ENCODE results near the gene PRKG1. TPM values are rescaled to one million over a fixed set of nuclear protein-coding genes. Genes with fewer than 3 reads are reported as not detected.
"Not testable (repeated sequence)": the region's sequence is repeated elsewhere in the genome, so short reads cannot be mapped to it uniquely, and the experiment has no call there.

Gene PRKG1
- total RNA-seq, 2 donors from 2014 or later: 0.42 TPM; not detected in 1

GRCh38 chr10:52172581-52172980 is 1098.3 kb downstream of the PRKG1 start:
- H3K4me3 Mint-ChIP-seq: no peak overlapping the region
- H3K27me3 Mint-ChIP-seq: no peaks in the 10 kb centered on the region
- ATAC-seq (replicated peaks): no peak
- no peaks in the 10 kb centered on the region for H3K4me1 Mint-ChIP-seq
- H3K9me3 Mint-ChIP-seq: no peaks in the 10 kb centered on the region
- H3K36me3 Mint-ChIP-seq (ENCODE audit: low read depth): no peaks in the 10 kb centered on the region
- H3K27ac Mint-ChIP-seq: no peak overlapping the region

GRCh38 chr10:52185256-52185655 is 1111.0 kb downstream of the PRKG1 start:
- no peaks in the 10 kb centered on the region for H3K4me1 Mint-ChIP-seq

GRCh38 chr10:52187521-52188258 is 1113.4 kb downstream of the PRKG1 start:
- Mint-ChIP-seq H3K27ac (no peak overlapping the region), H3K4me3 (no peak overlapping the region), H3K9me3 (no peaks in the 10 kb centered on the region), H3K36me3 (ENCODE audit: low read depth) (no peaks in the 10 kb centered on the region), H3K27me3 (no peaks in the 10 kb centered on the region), H3K4me1 (no peaks in the 10 kb centered on the region)
- no peak for ATAC-seq (replicated peaks)

More at GRCh38 chr10:52185256-52185655, 1111.0 kb downstream of the PRKG1 start:
- Mint-ChIP-seq H3K9me3 (peaks cover 3% of the 10 kb centered on the region), H3K27me3 (peaks cover 3% of the 10 kb centered on the region), H3K4me3 (no peak overlapping the region), H3K27ac (no peak overlapping the region), H3K36me3 (ENCODE audit: low read depth) (no peaks in the 10 kb centered on the region)
- no peak for ATAC-seq (replicated peaks)

GRCh38 chr10:52191049-52191448 is 1116.8 kb downstream of the PRKG1 start:
- no peaks in the 10 kb centered on the region for H3K4me1 Mint-ChIP-seq
- no peak for ATAC-seq (replicated peaks)
- no peak overlapping the region for H3K27ac Mint-ChIP-seq
- no peaks in the 10 kb centered on the region for H3K9me3 Mint-ChIP-seq
- H3K36me3 Mint-ChIP-seq (ENCODE audit: low read depth): no peaks in the 10 kb centered on the region
- H3K27me3 Mint-ChIP-seq: no peaks in the 10 kb centered on the region
- no peak overlapping the region for H3K4me3 Mint-ChIP-seq

GRCh38 chr10:52194191-52194590 is 1119.9 kb downstream of the PRKG1 start:
- Mint-ChIP-seq H3K36me3 (ENCODE audit: low read depth) (no peaks in the 10 kb centered on the region), H3K27ac (no peak overlapping the region), H3K4me3 (no peak overlapping the region), H3K27me3 (no peaks in the 10 kb centered on the region), H3K4me1 (no peaks in the 10 kb centered on the region), H3K9me3 (no peaks in the 10 kb centered on the region)
- no peak for ATAC-seq (replicated peaks)

- Mint-ChIP-seq H3K36me3 (ENCODE audit: low read depth) (no peaks in the 10 kb centered on the region), H3K9me3 (no peaks in the 10 kb centered on the region), H3K27ac (no peak overlapping the region), H3K4me3 (no peak overlapping the region), H3K27me3 (no peaks in the 10 kb centered on the region), H3K4me1 (no peaks in the 10 kb centered on the region)
- ATAC-seq (replicated peaks): no peak
Observed at GRCh38 chr10:52194716-52195115, 1120.4 kb downstream of the PRKG1 start.

GRCh38 chr10:52197098-52197497 is 1122.8 kb downstream of the PRKG1 start:
- H3K9me3 Mint-ChIP-seq: no peaks in the 10 kb centered on the region
- H3K4me3 Mint-ChIP-seq: no peak overlapping the region
- no peak overlapping the region for H3K27ac Mint-ChIP-seq
- H3K36me3 Mint-ChIP-seq (ENCODE audit: low read depth): no peaks in the 10 kb centered on the region
- ATAC-seq (replicated peaks): no peak
- no peaks in the 10 kb centered on the region for H3K4me1 Mint-ChIP-seq
- H3K27me3 Mint-ChIP-seq: no peaks in the 10 kb centered on the region

GRCh38 chr10:52198540-52198939 is 1124.3 kb downstream of the PRKG1 start:
- H3K27ac Mint-ChIP-seq: no peak overlapping the region
- H3K9me3 Mint-ChIP-seq: no peaks in the 10 kb centered on the region
- no peak overlapping the region for H3K4me3 Mint-ChIP-seq
- no peaks in the 10 kb centered on the region for H3K36me3 Mint-ChIP-seq (ENCODE audit: low read depth)
- H3K4me1 Mint-ChIP-seq: no peaks in the 10 kb centered on the region
- no peak for ATAC-seq (replicated peaks)
- no peaks in the 10 kb centered on the region for H3K27me3 Mint-ChIP-seq

- not testable (repeated sequence) for H3K4me3 Mint-ChIP-seq; H3K27ac Mint-ChIP-seq; H3K9me3 Mint-ChIP-seq; H3K36me3 Mint-ChIP-seq (ENCODE audit: low read depth); H3K4me1 Mint-ChIP-seq; ATAC-seq (replicated peaks); H3K27me3 Mint-ChIP-seq
Observed at GRCh38 chr10:52204906-52205305, 1130.6 kb downstream of the PRKG1 start.

GRCh38 chr10:52208365-52208764 is 1134.1 kb downstream of the PRKG1 start:
- no peaks in the 10 kb centered on the region for H3K9me3 Mint-ChIP-seq
- ATAC-seq (replicated peaks): no peak
- H3K27ac Mint-ChIP-seq: no peak overlapping the region

GRCh38 chr10:52210161-52210560 is 1135.9 kb downstream of the PRKG1 start:
- ATAC-seq (replicated peaks): no peak
- H3K27ac Mint-ChIP-seq: no peak overlapping the region

More at GRCh38 chr10:52208365-52208764, 1134.1 kb downstream of the PRKG1 start:
- peaks cover 6% of the 10 kb centered on the region for H3K27me3 Mint-ChIP-seq
- no peaks in the 10 kb centered on the region for H3K36me3 Mint-ChIP-seq (ENCODE audit: low read depth)
- no peaks in the 10 kb centered on the region for H3K4me1 Mint-ChIP-seq
- no peak overlapping the region for H3K4me3 Mint-ChIP-seq

GRCh38 chr10:52212062-52212461 is 1137.8 kb downstream of the PRKG1 start:
- Mint-ChIP-seq H3K4me1 (no peaks in the 10 kb centered on the region), H3K9me3 (no peaks in the 10 kb centered on the region), H3K4me3 (no peak overlapping the region), H3K36me3 (ENCODE audit: low read depth) (no peaks in the 10 kb centered on the region), H3K27ac (no peak overlapping the region), H3K27me3 (peaks cover 3% of the 10 kb centered on the region)
- no peak for ATAC-seq (replicated peaks)

More at GRCh38 chr10:52210161-52210560, 1135.9 kb downstream of the PRKG1 start:
- Mint-ChIP-seq H3K4me3 (no peak overlapping the region), H3K27me3 (peaks cover 6% of the 10 kb centered on the region), H3K9me3 (no peaks in the 10 kb centered on the region), H3K36me3 (ENCODE audit: low read depth) (no peaks in the 10 kb centered on the region), H3K4me1 (no peaks in the 10 kb centered on the region)

- no peak for ATAC-seq (replicated peaks)
- Mint-ChIP-seq H3K36me3 (ENCODE audit: low read depth) (no peaks in the 10 kb centered on the region), H3K27me3 (peaks cover under 1% of the 10 kb centered on the region), H3K4me1 (no peaks in the 10 kb centered on the region), H3K4me3 (no peak overlapping the region), H3K27ac (no peak overlapping the region), H3K9me3 (no peaks in the 10 kb centered on the region)
Observed at GRCh38 chr10:52212802-52213201, 1138.5 kb downstream of the PRKG1 start.

- Mint-ChIP-seq H3K4me3 (no peak overlapping the region), H3K27ac (no peak overlapping the region), H3K9me3 (no peaks in the 10 kb centered on the region), H3K27me3 (no peaks in the 10 kb centered on the region), H3K36me3 (ENCODE audit: low read depth) (no peaks in the 10 kb centered on the region), H3K4me1 (no peaks in the 10 kb centered on the region)
- ATAC-seq (replicated peaks): no peak
Observed at GRCh38 chr10:52213321-52213752, 1139.0 kb downstream of the PRKG1 start.

- H3K9me3 Mint-ChIP-seq: no peaks in the 10 kb centered on the region
Observed at GRCh38 chr10:52215745-52216361, 1141.6 kb downstream of the PRKG1 start.

More at GRCh38 chr10:52215745-52216361, 1141.6 kb downstream of the PRKG1 start:
- Mint-ChIP-seq H3K4me1 (no peaks in the 10 kb centered on the region), H3K36me3 (ENCODE audit: low read depth) (no peaks in the 10 kb centered on the region), H3K27ac (no peak overlapping the region), H3K27me3 (no peaks in the 10 kb centered on the region), H3K4me3 (no peak overlapping the region)
- peak; percentile 42 for ATAC-seq (replicated peaks)
